ENCODE results near the gene SPG11. TPM values are rescaled to one million over a fixed set of nuclear protein-coding genes. Genes with fewer than 3 reads are reported as not detected.

SPG11 gene
- total and polyA plus RNA-seq, 9 of the 15 experiments (the other 6 are each of a cell fraction or from before 2014, with no cell fraction given): 23.3 to 71.2 (median 45.6) TPM

DNA sequence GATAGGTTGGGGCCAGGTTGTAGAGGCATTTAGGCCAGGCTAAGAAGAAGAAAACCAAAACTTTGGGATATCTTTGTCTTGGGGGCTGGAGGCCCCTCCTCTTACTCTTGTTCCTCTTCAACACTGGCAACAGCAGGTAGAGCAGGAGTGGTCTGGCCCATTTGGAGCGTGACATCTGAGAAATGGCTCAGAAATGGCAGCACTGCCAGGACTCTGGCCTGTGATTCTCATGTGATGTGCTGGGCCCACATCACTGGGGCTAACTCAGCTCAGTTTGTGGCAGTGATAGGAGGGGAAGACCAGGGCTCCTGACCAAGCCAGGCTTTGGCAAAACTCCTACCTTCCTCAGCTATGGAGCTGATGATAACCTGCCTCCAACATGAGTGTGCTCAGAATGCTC, 29.2 kb upstream of the SPG11 start (continued):
- TF ChIP-seq, protein P1, sequence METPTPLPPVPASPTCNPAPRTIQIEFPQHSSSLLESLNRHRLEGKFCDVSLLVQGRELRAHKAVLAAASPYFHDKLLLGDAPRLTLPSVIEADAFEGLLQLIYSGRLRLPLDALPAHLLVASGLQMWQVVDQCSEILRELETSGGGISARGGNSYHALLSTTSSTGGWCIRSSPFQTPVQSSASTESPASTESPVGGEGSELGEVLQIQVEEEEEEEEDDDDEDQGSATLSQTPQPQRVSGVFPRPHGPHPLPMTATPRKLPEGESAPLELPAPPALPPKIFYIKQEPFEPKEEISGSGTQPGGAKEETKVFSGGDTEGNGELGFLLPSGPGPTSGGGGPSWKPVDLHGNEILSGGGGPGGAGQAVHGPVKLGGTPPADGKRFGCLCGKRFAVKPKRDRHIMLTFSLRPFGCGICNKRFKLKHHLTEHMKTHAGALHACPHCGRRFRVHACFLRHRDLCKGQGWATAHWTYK (CRISPR knock-in tag; IDR thresholded peaks at IDR 0.05): no peak
- TF ChIP-seq, protein P2, sequence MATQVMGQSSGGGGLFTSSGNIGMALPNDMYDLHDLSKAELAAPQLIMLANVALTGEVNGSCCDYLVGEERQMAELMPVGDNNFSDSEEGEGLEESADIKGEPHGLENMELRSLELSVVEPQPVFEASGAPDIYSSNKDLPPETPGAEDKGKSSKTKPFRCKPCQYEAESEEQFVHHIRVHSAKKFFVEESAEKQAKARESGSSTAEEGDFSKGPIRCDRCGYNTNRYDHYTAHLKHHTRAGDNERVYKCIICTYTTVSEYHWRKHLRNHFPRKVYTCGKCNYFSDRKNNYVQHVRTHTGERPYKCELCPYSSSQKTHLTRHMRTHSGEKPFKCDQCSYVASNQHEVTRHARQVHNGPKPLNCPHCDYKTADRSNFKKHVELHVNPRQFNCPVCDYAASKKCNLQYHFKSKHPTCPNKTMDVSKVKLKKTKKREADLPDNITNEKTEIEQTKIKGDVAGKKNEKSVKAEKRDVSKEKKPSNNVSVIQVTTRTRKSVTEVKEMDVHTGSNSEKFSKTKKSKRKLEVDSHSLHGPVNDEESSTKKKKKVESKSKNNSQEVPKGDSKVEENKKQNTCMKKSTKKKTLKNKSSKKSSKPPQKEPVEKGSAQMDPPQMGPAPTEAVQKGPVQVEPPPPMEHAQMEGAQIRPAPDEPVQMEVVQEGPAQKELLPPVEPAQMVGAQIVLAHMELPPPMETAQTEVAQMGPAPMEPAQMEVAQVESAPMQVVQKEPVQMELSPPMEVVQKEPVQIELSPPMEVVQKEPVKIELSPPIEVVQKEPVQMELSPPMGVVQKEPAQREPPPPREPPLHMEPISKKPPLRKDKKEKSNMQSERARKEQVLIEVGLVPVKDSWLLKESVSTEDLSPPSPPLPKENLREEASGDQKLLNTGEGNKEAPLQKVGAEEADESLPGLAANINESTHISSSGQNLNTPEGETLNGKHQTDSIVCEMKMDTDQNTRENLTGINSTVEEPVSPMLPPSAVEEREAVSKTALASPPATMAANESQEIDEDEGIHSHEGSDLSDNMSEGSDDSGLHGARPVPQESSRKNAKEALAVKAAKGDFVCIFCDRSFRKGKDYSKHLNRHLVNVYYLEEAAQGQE (IDR thresholded peaks at IDR 0.05; ENCODE audit: borderline replicate concordance): no peak
- TF ChIP-seq, protein P2 (CRISPR knock-in tag; IDR thresholded peaks at IDR 0.05; ENCODE audit: low read depth): no peak
- TF ChIP-seq, protein P3, sequence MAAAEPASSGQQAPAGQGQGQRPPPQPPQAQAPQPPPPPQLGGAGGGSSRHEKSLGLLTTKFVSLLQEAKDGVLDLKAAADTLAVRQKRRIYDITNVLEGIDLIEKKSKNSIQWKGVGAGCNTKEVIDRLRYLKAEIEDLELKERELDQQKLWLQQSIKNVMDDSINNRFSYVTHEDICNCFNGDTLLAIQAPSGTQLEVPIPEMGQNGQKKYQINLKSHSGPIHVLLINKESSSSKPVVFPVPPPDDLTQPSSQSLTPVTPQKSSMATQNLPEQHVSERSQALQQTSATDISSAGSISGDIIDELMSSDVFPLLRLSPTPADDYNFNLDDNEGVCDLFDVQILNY (CRISPR knock-in tag; IDR thresholded peaks at IDR 0.05): no peak
- TF ChIP-seq SMAD4 (CRISPR knock-in tag; conservative IDR thresholded peaks at IDR 0.05) (no peak), SP1 (CRISPR knock-in tag; IDR thresholded peaks at IDR 0.05) (no peak), SRF (CRISPR knock-in tag; IDR thresholded peaks at IDR 0.05) (no peak), SRSF7 (optimal IDR thresholded peaks at IDR 0.05; ENCODE audit: low read depth, low read length) (no peak), ZNF561 (CRISPR knock-in tag; conservative IDR thresholded peaks at IDR 0.05) (no peak), PURB (CRISPR knock-in tag; IDR thresholded peaks at IDR 0.05; ENCODE audit: low read depth) (no peak), FOXK1 (CRISPR knock-in tag; IDR thresholded peaks at IDR 0.05; ENCODE audit: borderline replicate concordance) (no peak), MCM7 (IDR thresholded peaks at IDR 0.05) (no peak), MTA2 (IDR thresholded peaks at IDR 0.05; ENCODE audit: low read depth) (no peak)
- TF ChIP-seq, protein P4, sequence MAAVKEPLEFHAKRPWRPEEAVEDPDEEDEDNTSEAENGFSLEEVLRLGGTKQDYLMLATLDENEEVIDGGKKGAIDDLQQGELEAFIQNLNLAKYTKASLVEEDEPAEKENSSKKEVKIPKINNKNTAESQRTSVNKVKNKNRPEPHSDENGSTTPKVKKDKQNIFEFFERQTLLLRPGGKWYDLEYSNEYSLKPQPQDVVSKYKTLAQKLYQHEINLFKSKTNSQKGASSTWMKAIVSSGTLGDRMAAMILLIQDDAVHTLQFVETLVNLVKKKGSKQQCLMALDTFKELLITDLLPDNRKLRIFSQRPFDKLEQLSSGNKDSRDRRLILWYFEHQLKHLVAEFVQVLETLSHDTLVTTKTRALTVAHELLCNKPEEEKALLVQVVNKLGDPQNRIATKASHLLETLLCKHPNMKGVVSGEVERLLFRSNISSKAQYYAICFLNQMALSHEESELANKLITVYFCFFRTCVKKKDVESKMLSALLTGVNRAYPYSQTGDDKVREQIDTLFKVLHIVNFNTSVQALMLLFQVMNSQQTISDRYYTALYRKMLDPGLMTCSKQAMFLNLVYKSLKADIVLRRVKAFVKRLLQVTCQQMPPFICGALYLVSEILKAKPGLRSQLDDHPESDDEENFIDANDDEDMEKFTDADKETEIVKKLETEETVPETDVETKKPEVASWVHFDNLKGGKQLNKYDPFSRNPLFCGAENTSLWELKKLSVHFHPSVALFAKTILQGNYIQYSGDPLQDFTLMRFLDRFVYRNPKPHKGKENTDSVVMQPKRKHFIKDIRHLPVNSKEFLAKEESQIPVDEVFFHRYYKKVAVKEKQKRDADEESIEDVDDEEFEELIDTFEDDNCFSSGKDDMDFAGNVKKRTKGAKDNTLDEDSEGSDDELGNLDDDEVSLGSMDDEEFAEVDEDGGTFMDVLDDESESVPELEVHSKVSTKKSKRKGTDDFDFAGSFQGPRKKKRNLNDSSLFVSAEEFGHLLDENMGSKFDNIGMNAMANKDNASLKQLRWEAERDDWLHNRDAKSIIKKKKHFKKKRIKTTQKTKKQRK (IDR thresholded peaks at IDR 0.05; ENCODE audit: borderline replicate concordance, low read depth, low read length): no peak

All from K562 (cell line).